DMS53 treated with DMSO at 0.1 percent for 48 hours (cell line): ENCODE data around the gene DOK1.
A peak's percentile ranks its signal among the peaks of the same experiment; 100 is the strongest.

Experiments
- DNase-seq: peaks from one replicate; lab custom pipeline; 2025; ENCODE audit not compliant: unreplicated experiment; lab: John Stamatoyannopoulos, UW

The DOK1 gene

GRCh38 chr2:74553892-74554819 lies at the start of gene DOK1, which contains the start of gene LOXL3:
DOK1 (plus strand) TSS chr2:74554720; CDS start chr2:74554755, 35 bp downstream.
LOXL3 (minus strand) TSS chr2:74553942; CDS start chr2:74552634, 1,308 bp downstream.
- peak; percentile 55 for DNase-seq

GRCh38 chr2:74505448-74506246 lies 48.9 kb upstream of the DOK1 start:
- no peak for DNase-seq

GRCh38 chr2:74507145-74507925 lies 47.2 kb upstream of the DOK1 start, which contains the start of gene PCGF1:
PCGF1 (minus strand) TSS chr2:74507695; CDS start chr2:74507668, 27 bp downstream.
- DNase-seq: peak; percentile 96

- DNase-seq: peak; percentile 18
These were observed 46.5 kb upstream of the DOK1 start for GRCh38 chr2:74507926-74508520.

- DNase-seq: no peak
These were observed 44.2 kb upstream of the DOK1 start for GRCh38 chr2:74510272-74510671.

- DNase-seq: no peak
These were observed 43.2 kb upstream of the DOK1 start for GRCh38 chr2:74511104-74511989.

GRCh38 chr2:74512744-74513604 lies 41.5 kb upstream of the DOK1 start:
- no peak for DNase-seq

- no peak for DNase-seq
These were observed 40.7 kb upstream of the DOK1 start for GRCh38 chr2:74513605-74514367.

- no peak for DNase-seq
These were observed 39.9 kb upstream of the DOK1 start, which contains the start of gene TLX2 for GRCh38 chr2:74514368-74515270. TLX2 (plus strand) TSS chr2:74514450; CDS start chr2:74514807, 357 bp downstream.

- no peak for DNase-seq
These were observed 39.1 kb upstream of the DOK1 start for GRCh38 chr2:74515271-74515980.

- DNase-seq: peak; percentile 52
These were observed 38.4 kb upstream of the DOK1 start for GRCh38 chr2:74515981-74516633.

- no peak for DNase-seq
These were observed 37.9 kb upstream of the DOK1 start for GRCh38 chr2:74516650-74517049.

GRCh38 chr2:74522516-74522915 lies 32.0 kb upstream of the DOK1 start:
- DNase-seq: no peak

GRCh38 chr2:74524005-74524404 lies 30.5 kb upstream of the DOK1 start:
- no peak for DNase-seq

- DNase-seq: no peak
These were observed 29.4 kb upstream of the DOK1 start for GRCh38 chr2:74524955-74525716.
